ENCODE results near the gene CYP19A1.
A peak's percentile ranks its signal among the peaks of the same experiment; 100 is the strongest.

The CYP19A1 gene

DNA sequence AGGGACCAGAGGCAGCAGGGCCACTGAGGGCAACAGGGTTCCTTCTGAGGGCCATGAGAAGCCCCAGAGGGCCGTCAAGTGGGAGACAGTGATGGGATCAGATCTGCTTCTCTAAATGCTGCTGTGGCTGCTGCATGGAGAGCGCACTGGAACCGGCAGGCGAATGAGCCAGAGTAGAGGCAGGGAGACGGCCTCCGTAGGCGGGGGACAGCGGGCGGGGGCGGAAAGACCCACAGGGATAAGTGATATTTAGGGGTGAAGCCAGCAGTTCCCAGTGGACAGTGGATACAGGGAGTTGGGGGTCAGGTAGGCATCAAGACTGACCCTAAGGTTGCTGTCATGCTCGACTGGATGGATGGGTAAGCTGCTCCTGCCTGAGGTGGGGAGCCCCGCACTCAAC, 48.1 kb upstream of the CYP19A1 start:
- 0 out of 2 replicates have a peak, but pooled peaks cover 2% of the 10 kb centered on the region for H3K27me3 ChIP-seq (ENCODE audit: control insufficient read depth, low read length)
- no peaks in the 10 kb centered on the region for H3K9me2 ChIP-seq (replicated peaks; ENCODE audit: control insufficient read depth, low read length)
- no peak overlapping the region for H3K27ac ChIP-seq (ENCODE audit: low read depth, low read length)
- no peaks in the 10 kb centered on the region for H3K36me3 ChIP-seq (ENCODE audit: control insufficient read depth, low read length)
- no peak overlapping the region for H3K4me2 ChIP-seq (ENCODE audit: low read length)
- H4K20me1 ChIP-seq (ENCODE audit: control insufficient read depth, insufficient read depth, low read depth, low read length) = no peaks in the 10 kb centered on the region
- H3K4me3 ChIP-seq (ENCODE audit: low read length) = no peak overlapping the region
- H3K79me2 ChIP-seq (ENCODE audit: control insufficient read depth, low read length) = no peaks in the 10 kb centered on the region
- TF ChIP-seq, protein P1, sequence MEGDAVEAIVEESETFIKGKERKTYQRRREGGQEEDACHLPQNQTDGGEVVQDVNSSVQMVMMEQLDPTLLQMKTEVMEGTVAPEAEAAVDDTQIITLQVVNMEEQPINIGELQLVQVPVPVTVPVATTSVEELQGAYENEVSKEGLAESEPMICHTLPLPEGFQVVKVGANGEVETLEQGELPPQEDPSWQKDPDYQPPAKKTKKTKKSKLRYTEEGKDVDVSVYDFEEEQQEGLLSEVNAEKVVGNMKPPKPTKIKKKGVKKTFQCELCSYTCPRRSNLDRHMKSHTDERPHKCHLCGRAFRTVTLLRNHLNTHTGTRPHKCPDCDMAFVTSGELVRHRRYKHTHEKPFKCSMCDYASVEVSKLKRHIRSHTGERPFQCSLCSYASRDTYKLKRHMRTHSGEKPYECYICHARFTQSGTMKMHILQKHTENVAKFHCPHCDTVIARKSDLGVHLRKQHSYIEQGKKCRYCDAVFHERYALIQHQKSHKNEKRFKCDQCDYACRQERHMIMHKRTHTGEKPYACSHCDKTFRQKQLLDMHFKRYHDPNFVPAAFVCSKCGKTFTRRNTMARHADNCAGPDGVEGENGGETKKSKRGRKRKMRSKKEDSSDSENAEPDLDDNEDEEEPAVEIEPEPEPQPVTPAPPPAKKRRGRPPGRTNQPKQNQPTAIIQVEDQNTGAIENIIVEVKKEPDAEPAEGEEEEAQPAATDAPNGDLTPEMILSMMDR (IDR thresholded peaks at IDR 0.05; ENCODE audit: low read depth, low read length, poor library complexity, severe bottlenecking) = no peak
- TF ChIP-seq EZH2phosphoT487 (IDR thresholded peaks at IDR 0.05; ENCODE audit: borderline replicate concordance, low read length) = no peak
- no peaks in the 10 kb centered on the region for H3F3A ChIP-seq (ENCODE audit: control insufficient read depth, insufficient read depth)
- no peaks in the 10 kb centered on the region for H3K9me3 ChIP-seq (ENCODE audit: control insufficient read depth, insufficient read depth, low read length)
- H3K4me1 ChIP-seq (ENCODE audit: control insufficient read depth, low read length) = no peaks in the 10 kb centered on the region

DNA sequence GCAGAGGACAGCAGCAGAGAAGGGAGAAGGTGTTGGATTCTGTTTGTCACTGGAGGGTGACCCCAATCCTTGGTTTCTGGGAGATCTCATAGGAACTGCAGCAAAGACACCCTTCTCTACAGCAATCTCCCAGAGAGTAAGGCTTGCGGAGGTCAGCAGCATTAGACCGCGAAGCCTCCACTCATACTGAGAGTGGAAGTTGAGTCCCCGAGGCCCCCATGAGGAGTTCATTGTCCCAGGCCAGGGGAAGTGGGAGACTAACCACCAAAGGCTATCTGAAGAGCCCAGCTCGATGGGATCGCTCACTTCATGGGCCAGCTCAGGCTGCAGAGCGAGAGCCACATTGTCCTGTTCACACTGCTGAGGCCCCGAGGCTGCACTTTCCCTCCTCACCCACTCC, 47.6 kb upstream of the CYP19A1 start:
- Histone ChIP-seq H3K27ac (ENCODE audit: low read depth, low read length) (no peak overlapping the region), H3F3A (ENCODE audit: control insufficient read depth, insufficient read depth) (no peaks in the 10 kb centered on the region), H4K20me1 (ENCODE audit: control insufficient read depth, insufficient read depth, low read depth, low read length) (no peaks in the 10 kb centered on the region), H3K4me2 (ENCODE audit: low read length) (no peak overlapping the region), H3K36me3 (ENCODE audit: control insufficient read depth, low read length) (no peaks in the 10 kb centered on the region), H3K27me3 (ENCODE audit: control insufficient read depth, low read length) (0 out of 2 replicates have a peak, but pooled peaks cover 2% of the 10 kb centered on the region), H3K9me2 (replicated peaks; ENCODE audit: control insufficient read depth, low read length) (no peaks in the 10 kb centered on the region), H3K9me3 (ENCODE audit: control insufficient read depth, insufficient read depth, low read length) (no peaks in the 10 kb centered on the region), H3K4me1 (ENCODE audit: control insufficient read depth, low read length) (no peaks in the 10 kb centered on the region), H3K79me2 (ENCODE audit: control insufficient read depth, low read length) (no peaks in the 10 kb centered on the region), H3K4me3 (ENCODE audit: low read length) (no peak overlapping the region)
- no peak for TF ChIP-seq EZH2phosphoT487 (IDR thresholded peaks at IDR 0.05; ENCODE audit: borderline replicate concordance, low read length)
- TF ChIP-seq, protein P1 (IDR thresholded peaks at IDR 0.05; ENCODE audit: low read depth, low read length, poor library complexity, severe bottlenecking) = no peak

DNA sequence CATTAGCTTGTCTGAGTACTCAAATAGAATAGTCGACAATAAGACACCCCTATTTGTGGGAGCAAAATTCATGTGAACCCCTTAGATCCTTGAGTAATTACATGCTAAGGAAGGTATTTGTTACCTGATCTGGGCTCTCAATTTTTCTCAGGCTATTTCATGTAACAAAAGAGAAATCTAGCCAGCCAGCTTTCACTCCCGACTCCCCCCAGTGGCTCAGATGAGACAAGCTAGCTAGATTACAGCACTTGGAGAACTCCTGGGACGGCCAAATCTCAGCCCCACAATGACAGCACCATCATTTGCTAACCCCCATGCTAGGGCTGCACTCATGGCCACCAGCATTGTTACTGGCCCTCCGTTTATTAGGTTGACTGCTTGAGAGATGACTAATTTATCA, 44.4 kb upstream of the CYP19A1 start:
- no peaks in the 10 kb centered on the region for H4K20me1 ChIP-seq (ENCODE audit: control insufficient read depth, insufficient read depth, low read depth, low read length)
- H3K4me2 ChIP-seq (ENCODE audit: low read length) = no peak overlapping the region
- H3K27me3 ChIP-seq (ENCODE audit: control insufficient read depth, low read length) = 0 out of 2 replicates have a peak, but pooled peaks cover 2% of the 10 kb centered on the region
- H3K4me3 ChIP-seq (ENCODE audit: low read length) = no peak overlapping the region
- H3K27ac ChIP-seq (ENCODE audit: low read depth, low read length) = no peak overlapping the region
- no peaks in the 10 kb centered on the region for H3F3A ChIP-seq (ENCODE audit: control insufficient read depth, insufficient read depth)
- H3K36me3 ChIP-seq (ENCODE audit: control insufficient read depth, low read length) = no peaks in the 10 kb centered on the region
- H3K79me2 ChIP-seq (ENCODE audit: control insufficient read depth, low read length) = no peaks in the 10 kb centered on the region
- H3K4me1 ChIP-seq (ENCODE audit: control insufficient read depth, low read length) = no peaks in the 10 kb centered on the region
- H3K9me2 ChIP-seq (replicated peaks; ENCODE audit: control insufficient read depth, low read length) = no peaks in the 10 kb centered on the region
- TF ChIP-seq, protein P1 (IDR thresholded peaks at IDR 0.05; ENCODE audit: low read depth, low read length, poor library complexity, severe bottlenecking) = peak; percentile 48
- TF ChIP-seq EZH2phosphoT487 (IDR thresholded peaks at IDR 0.05; ENCODE audit: borderline replicate concordance, low read length) = no peak
- no peaks in the 10 kb centered on the region for H3K9me3 ChIP-seq (ENCODE audit: control insufficient read depth, insufficient read depth, low read length)
